Measurements from ENCODE around the gene ZNF136.

Gene ZNF136

GRCh38 chr19:12222980-12223630 is 60.2 kb downstream of the ZNF136 start:
- TF ChIP-seq, protein P1, sequence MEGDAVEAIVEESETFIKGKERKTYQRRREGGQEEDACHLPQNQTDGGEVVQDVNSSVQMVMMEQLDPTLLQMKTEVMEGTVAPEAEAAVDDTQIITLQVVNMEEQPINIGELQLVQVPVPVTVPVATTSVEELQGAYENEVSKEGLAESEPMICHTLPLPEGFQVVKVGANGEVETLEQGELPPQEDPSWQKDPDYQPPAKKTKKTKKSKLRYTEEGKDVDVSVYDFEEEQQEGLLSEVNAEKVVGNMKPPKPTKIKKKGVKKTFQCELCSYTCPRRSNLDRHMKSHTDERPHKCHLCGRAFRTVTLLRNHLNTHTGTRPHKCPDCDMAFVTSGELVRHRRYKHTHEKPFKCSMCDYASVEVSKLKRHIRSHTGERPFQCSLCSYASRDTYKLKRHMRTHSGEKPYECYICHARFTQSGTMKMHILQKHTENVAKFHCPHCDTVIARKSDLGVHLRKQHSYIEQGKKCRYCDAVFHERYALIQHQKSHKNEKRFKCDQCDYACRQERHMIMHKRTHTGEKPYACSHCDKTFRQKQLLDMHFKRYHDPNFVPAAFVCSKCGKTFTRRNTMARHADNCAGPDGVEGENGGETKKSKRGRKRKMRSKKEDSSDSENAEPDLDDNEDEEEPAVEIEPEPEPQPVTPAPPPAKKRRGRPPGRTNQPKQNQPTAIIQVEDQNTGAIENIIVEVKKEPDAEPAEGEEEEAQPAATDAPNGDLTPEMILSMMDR (IDR thresholded peaks at IDR 0.05; ENCODE audit: low read depth, low read length), result no peak
- no peak overlapping the region for H3K4me3 ChIP-seq (ENCODE audit: low read depth, low read length)

GRCh38 chr19:12224676-12225075 is 61.8 kb downstream of the ZNF136 start:
- no peak overlapping the region for H3K4me3 ChIP-seq (ENCODE audit: low read depth, low read length)
- TF ChIP-seq, protein P1 (IDR thresholded peaks at IDR 0.05; ENCODE audit: low read depth, low read length), result no peak

GRCh38 chr19:12229990-12230389 is 67.1 kb downstream of the ZNF136 start:
- no peak overlapping the region for H3K4me3 ChIP-seq (ENCODE audit: low read depth, low read length)
- TF ChIP-seq, protein P1 (IDR thresholded peaks at IDR 0.05; ENCODE audit: low read depth, low read length), result no peak

DNA sequence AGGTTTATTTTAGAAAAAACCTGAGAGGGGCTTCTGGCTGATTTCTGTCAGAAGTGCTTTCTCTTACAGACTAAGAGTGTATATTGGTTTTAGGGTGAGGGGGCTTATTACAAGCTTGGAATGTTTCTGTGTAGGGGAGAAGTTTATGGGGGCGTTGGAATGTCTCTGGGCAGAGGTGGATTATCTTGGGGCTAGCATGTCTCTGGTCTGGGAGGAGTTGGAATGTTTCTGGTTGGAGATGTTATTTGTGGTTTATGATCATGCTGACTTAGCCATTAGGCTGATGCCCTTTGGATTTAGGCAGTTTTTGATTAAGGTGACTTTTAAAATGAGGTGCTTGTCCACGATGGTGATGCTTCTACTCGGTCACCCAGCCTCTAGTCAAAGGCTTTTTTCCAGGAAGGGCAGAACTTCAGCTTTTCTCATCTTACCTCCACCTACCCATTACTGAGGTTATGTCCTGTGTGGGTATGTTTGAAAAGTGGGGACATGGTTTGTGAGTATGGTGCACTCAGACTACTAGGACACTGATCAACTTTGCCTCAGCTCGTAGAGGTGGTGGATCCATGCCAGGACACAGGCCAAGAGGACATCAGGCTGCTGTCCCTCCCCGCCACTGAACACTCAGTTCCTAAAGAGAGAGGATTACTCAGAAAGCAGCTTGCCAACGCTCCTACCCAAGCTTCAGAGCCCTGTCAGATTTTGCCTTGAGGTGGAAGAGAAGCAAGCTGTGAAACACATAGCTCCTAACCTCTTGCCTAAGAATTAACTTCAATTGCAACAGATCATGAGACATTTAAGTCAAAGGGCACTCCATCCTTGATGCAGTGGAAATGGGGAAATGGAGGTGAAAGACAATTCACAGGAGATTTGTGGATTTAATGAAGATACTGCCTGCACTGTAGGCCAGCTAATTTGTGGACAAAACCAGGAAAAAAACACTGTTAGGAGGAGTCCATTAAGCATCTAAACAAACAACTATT is 68.1 kb downstream of the ZNF136 start:
- TF ChIP-seq, protein P1 (IDR thresholded peaks at IDR 0.05; ENCODE audit: low read depth, low read length), result no peak
- H3K4me3 ChIP-seq (ENCODE audit: low read depth, low read length), result no peak overlapping the region

DNA sequence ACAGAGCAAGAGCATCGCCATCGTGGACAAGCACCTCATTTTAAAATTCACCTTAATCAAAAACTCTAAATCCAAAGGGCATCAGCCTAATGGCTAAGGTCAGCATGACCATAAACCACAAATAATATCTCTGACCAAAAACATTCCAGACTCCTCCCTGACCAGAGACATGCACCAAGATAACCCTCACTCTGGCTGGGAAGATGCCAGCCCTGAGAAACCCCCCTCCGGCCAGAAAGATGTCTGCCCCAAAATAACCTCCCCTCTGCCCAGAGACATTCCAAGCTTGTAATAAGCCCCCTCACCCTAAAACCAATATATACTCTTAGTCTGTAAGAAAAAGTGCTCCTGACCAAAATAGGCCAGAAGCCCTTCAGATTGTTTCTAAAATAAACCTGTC is 70.1 kb downstream of the ZNF136 start:
- TF ChIP-seq, protein P1 (IDR thresholded peaks at IDR 0.05; ENCODE audit: low read depth, low read length), result no peak
- no peak overlapping the region for H3K4me3 ChIP-seq (ENCODE audit: low read depth, low read length)

- TF ChIP-seq, protein P1 (IDR thresholded peaks at IDR 0.05; ENCODE audit: low read depth, low read length), result no peak
Measured at GRCh38 chr19:12237143-12237839, 74.4 kb downstream of the ZNF136 start.

More at GRCh38 chr19:12237143-12237839, 74.4 kb downstream of the ZNF136 start:
- no peak overlapping the region for H3K4me3 ChIP-seq (ENCODE audit: low read depth, low read length)
